Right cardiac atrium (tissue), 5 donors: ENCODE measurements around the gene CSMD2. TPM values are rescaled to one million over a fixed set of nuclear protein-coding genes. Genes with fewer than 3 reads are reported as not detected.

Experiments used
- ATAC-seq, 2 donors: fragments of 200-7000 bp; cut with Tn5 transposase; one replicate each; pipeline versions ENCODE4 v1.8.0 to v1.9.1; 2020; ENCODE audit warnings: moderate library complexity in 2 of 2, mild to moderate bottlenecking in 1 of 2
- DNase-seq, 3 donors: peaks; one replicate each; pipeline ENCODE4 v3.0.0-alpha.2; 2020
- H3K27ac ChIP-seq: one replicate; pipeline ENCODE4 v1.5.1; 2013; ENCODE audit warnings: mild to moderate bottlenecking, low read length, control low read depth, moderate library complexity
- H3K27me3 ChIP-seq: one replicate; pipeline ENCODE4 v1.6.1; 2013; ENCODE audit not compliant: control insufficient read depth, insufficient read depth
- H3K4me1 ChIP-seq: one replicate; pipeline ENCODE4 v1.6.1; 2013; ENCODE audit warnings: low read length; ENCODE audit not compliant: control insufficient read depth, insufficient read depth
- H3K4me3 ChIP-seq: one replicate; pipeline ENCODE4 v1.5.1; 2013; ENCODE audit warnings: low read length, control low read depth
- H3K9me3 ChIP-seq: one replicate; pipeline ENCODE4 v1.6.1; 2013; ENCODE audit warnings: low read length; ENCODE audit not compliant: control insufficient read depth
- WGBS: extraction: QIAGEN DNeasy Blood & Tissue Kit; methylation state at CpG from one replicate; pipeline ENCODE4 v1.1.7; 2013; 5-methylcytosine and 5-hydroxymethylcytosine counted together
- intact Hi-C, 4 donors: fragments of 100-400 bp; cut with DNase I; formaldehyde crosslinking; loops; one replicate each; pipeline versions ENCODE4 v1.11.0 to v1.14.0; 2022 to 2023
- polyA plus RNA-seq: library from polyadenylated mRNA; stranded (reverse); fragments of 200-250 nt; gene quantifications from one replicate; pipeline ENCODE4 v1.2.3, GENCODE V29; 2013
- total RNA-seq, 4 donors: library from RNA; stranded (reverse); fragmentation: NEBNext Ultra II Directional; extraction: Animal tissue kit (Norgen Biotek cat#: 25700); gene quantifications; one replicate each; pipeline ENCODE4 v1.2.1, GENCODE V29; 2021
- donor health status: healthy with polysubstance abuse.
- donor health status: DM: no; HTN: yes; CAD: no.
- donor health status: DM: no; HTN: no; CAD: no.
- donor health status: DM: no; HTN: yes; CAD: no; lungs with severe emphysema.
- donor health status: DM: yes; HTN: yes; CAD: no.

Gene CSMD2
- total and polyA plus RNA-seq, 5 donors, result 0.11 to 0.59 (median 0.38) TPM

DNA sequence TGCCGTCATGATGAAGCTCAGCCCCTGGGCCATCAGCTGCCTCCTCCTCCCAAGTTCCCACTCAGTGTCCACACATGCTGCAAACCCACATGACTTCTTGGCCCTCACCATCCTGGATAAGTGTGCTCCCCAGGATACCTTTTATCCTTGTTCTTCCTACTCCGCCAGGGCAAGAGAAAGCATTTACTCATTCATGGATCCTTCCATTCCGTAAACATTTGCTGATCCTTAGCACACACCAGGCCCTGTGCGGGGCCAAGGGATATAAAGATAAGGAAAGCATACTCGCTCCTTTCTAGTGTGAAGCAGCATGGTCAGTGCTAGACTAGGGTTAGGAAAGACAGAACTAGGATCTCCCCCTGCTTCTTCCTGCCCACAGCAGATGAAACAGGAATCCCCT is 423.3 kb downstream of the CSMD2 start:
- Histone ChIP-seq H3K4me3 (no peak overlapping the region), H3K27ac (no peak overlapping the region), H3K9me3 (no peaks in the 10 kb centered on the region), H3K27me3 (no peaks in the 10 kb centered on the region), H3K4me1 (no peaks in the 10 kb centered on the region)
- WGBS, result 88% methylated on average over 5 of the region's 5 CpGs
- no peak for DNase-seq
- no peak for ATAC-seq
- intact Hi-C loops, result no loop called here

DNA sequence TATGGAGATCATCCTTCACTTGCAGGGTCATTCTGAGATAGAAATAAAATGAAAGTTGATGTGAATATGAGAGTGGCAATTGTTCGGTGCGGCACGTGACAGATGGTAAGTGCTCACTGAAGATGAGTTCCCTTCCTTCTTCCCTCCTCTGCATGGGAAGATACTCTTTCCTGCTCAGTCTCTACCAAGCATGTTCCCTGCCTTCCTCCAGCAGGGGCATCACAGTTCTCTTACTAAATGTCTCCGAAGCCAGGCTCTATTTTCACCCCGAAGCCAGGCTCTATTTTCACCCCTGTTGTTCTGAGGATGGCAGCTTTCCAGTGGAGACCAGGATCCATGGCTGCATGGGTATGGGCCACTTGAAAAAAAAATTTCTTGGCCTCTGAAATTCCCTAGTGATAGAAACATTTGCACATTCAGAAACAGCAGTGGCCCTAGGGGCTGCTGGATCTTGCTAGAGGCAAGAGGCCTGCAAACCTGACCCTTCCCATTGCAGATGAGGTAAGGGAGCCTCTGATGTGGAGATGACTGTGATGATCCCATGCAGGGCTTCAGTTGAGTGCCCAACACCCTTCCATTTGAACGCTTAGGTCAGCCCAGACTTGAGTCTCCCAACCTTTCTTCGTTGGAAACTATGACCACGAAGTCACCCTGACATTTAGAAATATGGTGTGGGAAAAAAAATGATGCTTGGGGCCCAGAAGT is 424.8 kb downstream of the CSMD2 start:
- ATAC-seq (no peak), DNase-seq (no peak)
- intact Hi-C loops, result no loop called here
- Histone ChIP-seq H3K27me3 (no peaks in the 10 kb centered on the region), H3K4me1 (no peaks in the 10 kb centered on the region), H3K4me3 (no peak overlapping the region), H3K27ac (no peak overlapping the region), H3K9me3 (no peaks in the 10 kb centered on the region)
- 78% methylated on average over 8 of the region's 8 CpGs for WGBS

DNA sequence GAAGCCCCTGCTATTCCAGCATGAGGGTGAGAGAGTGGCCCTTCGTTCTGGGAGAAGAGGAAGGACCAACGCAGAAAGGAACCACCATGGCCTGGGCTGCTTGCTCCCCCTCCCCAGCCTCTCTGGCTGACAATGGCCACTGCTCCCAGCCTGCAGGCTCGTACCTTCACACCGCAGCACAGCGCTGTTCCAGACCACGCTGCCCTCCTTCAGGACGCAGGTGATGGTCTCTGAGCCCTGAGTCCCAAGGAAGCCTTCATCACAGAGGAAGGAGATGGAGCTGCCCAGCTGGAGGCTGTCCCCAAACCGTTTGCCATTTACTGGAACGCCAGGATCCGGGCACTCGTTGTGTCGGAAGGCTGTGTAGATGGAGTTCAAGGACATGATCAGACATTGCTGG is 426.1 kb downstream of the CSMD2 start:
- ATAC-seq, result no peak
- Histone ChIP-seq H3K4me3 (no peak overlapping the region), H3K27me3 (no peaks in the 10 kb centered on the region), H3K4me1 (no peaks in the 10 kb centered on the region), H3K27ac (no peak overlapping the region), H3K9me3 (no peaks in the 10 kb centered on the region)
- DNase-seq, result no peak
- WGBS, result 89% methylated on average over 12 of the region's 12 CpGs
- intact Hi-C loops, result loop anchor here in 2 of 4 donors (5.0 to 10.0 kb wide), 3 partner anchors 423 to 1003 kb away; partner anchors contain the start of gene CSMD2 (in 1 of the 2)

DNA sequence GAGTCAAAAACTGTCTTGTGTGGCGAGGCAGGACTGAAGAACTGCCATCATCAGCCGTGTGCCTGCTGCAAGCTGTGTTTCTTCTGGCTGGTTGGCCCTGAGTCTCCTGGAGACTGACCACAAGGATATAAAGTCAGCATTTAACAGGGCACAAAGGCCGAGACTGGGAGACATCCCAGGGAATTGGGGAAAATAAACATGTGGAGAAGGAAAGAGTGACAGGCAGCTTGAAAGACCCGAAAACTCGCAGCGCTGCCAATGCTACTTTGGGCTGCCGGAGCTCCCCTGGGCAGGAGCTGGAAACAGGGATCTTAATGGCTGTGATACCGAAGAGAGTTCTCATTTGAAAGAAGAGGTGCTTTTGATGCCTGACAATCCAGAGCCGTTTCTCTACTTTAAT is 426.5 kb downstream of the CSMD2 start:
- H3K27ac ChIP-seq, result no peak overlapping the region
- intact Hi-C loops, result loop anchor here in 2 of 4 donors (5.0 to 10.0 kb wide), 3 partner anchors 424 to 1004 kb away; partner anchors contain the start of gene CSMD2 (in 1 of the 2)
- no peak for ATAC-seq

DNA sequence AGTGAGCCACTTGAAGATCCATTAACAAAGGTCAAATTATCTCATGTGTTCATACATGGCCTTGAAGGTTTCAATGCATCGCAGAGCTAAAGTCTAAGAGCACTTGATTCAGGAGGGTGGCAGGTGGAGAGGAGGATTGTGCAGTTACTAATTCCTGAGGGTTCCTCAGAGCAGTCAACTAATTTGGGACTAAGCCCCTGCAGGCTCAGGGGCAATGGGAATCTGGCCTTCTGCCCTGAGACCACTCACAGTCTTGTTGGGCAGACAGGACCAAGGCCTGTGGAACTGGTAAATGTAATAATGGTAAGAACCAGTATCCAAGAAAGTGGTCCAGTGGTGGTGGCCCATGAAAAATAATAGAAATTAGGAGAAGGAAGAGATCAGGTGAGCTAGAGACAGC is 428.5 kb downstream of the CSMD2 start:
- Histone ChIP-seq H3K27me3 (no peaks in the 10 kb centered on the region), H3K4me1 (no peaks in the 10 kb centered on the region), H3K4me3 (no peak overlapping the region), H3K27ac (no peak overlapping the region), H3K9me3 (no peaks in the 10 kb centered on the region)
- 96% methylated on average over 1 of the region's 1 CpG for WGBS
- DNase-seq, result no peak
- intact Hi-C loops, result loop anchor here in 2 of 4 donors (5.0 to 10.0 kb wide), 3 partner anchors 426 to 1006 kb away; partner anchors contain the start of gene CSMD2 (in 1 of the 2)
- ATAC-seq, result no peak

More for the DNA sequence above, 426.5 kb downstream of the CSMD2 start:
- Histone ChIP-seq H3K9me3 (no peaks in the 10 kb centered on the region), H3K4me3 (no peak overlapping the region), H3K27me3 (no peaks in the 10 kb centered on the region), H3K4me1 (no peaks in the 10 kb centered on the region)
- DNase-seq, result no peak
- 67% methylated on average over 9 of the region's 9 CpGs for WGBS

DNA sequence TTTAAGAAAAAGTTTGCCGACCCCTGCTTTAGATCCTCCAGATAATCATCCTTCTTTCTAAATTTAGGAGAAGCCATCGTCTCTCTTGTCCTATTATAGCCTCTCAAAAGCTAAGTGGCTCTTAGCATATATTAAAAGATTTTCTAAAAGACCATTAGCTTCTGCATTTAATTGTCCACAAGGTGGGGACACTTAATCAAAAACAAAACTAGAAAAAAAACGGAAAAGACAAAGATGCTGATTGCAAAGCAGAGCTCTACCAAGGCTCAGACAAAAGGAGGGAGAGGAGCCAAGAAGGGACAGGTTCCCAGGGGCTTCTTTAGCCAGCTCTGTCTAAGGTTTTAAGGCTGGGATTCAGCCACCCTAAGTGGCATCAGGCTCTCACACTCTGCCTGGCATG is 429.4 kb downstream of the CSMD2 start:
- no peaks in the 10 kb centered on the region for H3K4me1 ChIP-seq
- intact Hi-C loops, result loop anchor here in 2 of 4 donors (5.0 to 10.0 kb wide), 3 partner anchors 427 to 1007 kb away; partner anchors contain the start of gene CSMD2 (in 1 of the 2)
- WGBS, result 8% methylated on average over 3 of the region's 3 CpGs
- DNase-seq (no peak), ATAC-seq (peak in 1 of 2 donors; percentile 16)
- no peak overlapping the region for H3K27ac ChIP-seq
- H3K4me3 ChIP-seq, result no peak overlapping the region
- no peaks in the 10 kb centered on the region for H3K27me3 ChIP-seq
- H3K9me3 ChIP-seq, result no peaks in the 10 kb centered on the region

DNA sequence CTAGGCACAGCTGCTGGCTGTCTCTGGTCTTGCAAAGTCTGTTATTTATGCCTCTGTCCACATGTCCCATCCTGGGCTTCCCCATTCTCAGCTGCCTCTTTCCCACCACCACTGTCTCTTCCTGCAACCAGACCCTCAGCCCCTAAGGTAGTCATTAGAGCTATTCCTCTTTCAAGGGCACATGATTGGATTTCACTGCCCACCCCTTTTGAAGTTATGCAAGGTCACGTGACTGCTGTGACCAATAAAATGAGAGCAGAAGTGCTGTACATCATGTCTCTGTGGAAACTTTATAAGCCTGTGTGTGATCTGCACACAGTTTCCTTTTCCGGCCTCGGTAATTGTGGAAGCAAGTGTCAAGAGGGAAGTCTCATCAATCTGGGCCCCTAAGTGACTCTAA is 437.7 kb downstream of the CSMD2 start:
- ATAC-seq (no peak), DNase-seq (no peak)
- Histone ChIP-seq H3K4me3 (no peak overlapping the region), H3K4me1 (no peaks in the 10 kb centered on the region), H3K9me3 (no peaks in the 10 kb centered on the region), H3K27ac (no peak overlapping the region), H3K27me3 (no peaks in the 10 kb centered on the region)
- intact Hi-C loops, result no loop called here
- whole genome bisulfite sequencing, result 65% methylated on average over 3 of the region's 3 CpGs

DNA sequence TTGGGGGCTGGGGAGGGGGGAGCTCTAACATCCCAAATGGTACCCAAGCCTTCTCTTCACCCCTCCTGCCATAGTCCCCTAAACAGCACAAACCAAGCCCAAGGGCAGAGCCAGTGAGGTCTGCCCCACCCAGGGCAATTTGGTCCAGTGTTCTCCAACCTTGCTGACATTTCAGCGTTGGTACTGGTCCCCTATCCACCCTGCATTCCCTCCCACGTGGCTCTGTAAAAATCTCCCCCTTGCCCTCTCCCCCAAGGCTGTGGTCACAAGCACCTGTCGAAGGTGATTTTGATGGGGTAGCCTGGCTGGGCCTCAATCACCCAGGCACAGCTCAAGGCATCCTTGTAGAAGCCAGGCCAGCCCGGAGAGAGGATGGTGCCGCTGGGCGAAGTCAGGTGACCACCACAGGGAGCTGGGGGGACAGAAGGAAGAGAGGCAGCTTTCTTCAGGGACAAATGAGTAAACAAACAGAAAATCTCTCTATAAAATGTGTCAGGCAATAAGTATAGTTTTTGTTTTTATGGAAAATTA is 438.7 kb downstream of the CSMD2 start:
- ATAC-seq (no peak), DNase-seq (no peak)
- H3K27ac ChIP-seq, result no peak overlapping the region
- no peaks in the 10 kb centered on the region for H3K4me1 ChIP-seq
- 77% methylated on average over 6 of the region's 6 CpGs for WGBS
- no peaks in the 10 kb centered on the region for H3K9me3 ChIP-seq
- intact Hi-C loops, result no loop called here
- H3K27me3 ChIP-seq, result no peaks in the 10 kb centered on the region
- no peak overlapping the region for H3K4me3 ChIP-seq

DNA sequence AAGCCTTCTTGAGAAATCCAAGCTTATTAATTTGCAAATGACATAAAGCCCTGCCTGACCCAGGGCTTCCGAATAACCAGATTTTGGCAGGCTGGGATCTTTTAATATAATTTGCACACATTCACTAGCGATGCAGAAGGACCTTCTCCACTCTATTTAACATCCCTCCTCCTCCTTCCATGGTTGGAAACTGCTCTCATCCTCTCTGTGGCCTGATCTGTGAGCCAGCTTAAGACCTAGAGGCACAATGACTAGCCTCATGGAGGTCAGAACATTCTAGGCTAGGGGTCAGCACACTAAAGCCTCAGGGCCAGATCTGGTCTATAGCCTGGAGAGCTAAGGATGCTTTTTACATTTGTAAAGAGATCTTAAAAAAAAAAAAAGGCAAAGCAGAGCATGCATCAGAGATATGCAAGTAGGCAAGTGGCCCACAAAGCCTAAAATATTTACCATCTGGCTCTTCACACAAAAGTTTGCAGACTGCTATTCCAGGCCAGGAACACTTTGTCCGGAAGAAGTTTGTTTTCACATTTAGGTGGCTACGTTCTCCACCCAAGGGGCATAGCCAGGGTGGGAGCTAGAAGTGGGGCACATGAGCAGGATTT is 439.4 kb downstream of the CSMD2 start:
- no peak for ATAC-seq
- intact Hi-C loops, result no loop called here
- Histone ChIP-seq H3K27ac (no peak overlapping the region), H3K4me3 (no peak overlapping the region), H3K9me3 (no peaks in the 10 kb centered on the region), H3K27me3 (no peaks in the 10 kb centered on the region), H3K4me1 (no peaks in the 10 kb centered on the region)
- WGBS, result 71% methylated on average over 4 of the region's 4 CpGs
- no peak for DNase-seq

DNA sequence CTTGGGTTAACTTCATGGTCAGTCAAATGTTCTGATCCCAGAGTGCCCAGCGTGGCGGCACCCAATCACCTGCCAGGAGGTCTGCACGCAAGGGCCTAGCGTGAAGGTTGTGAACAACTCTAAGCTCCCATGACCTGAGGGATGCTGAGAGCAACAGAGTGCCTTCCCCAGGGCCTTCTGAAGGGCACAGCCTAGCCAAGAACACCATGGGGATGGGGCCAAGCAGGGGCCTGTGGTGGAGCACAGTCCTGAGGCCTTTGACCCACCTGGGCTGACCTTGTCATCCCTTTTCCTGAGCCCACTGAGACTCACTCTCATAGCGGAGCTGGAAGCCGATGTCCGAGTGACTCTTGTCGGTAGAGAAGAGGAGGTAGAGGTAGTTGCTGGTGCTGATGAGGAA is 440.0 kb downstream of the CSMD2 start:
- DNase-seq (no peak), ATAC-seq (no peak)
- Histone ChIP-seq H3K4me1 (no peaks in the 10 kb centered on the region), H3K9me3 (no peaks in the 10 kb centered on the region), H3K27ac (no peak overlapping the region), H3K4me3 (no peak overlapping the region), H3K27me3 (no peaks in the 10 kb centered on the region)
- intact Hi-C loops, result no loop called here
- 96% methylated on average over 8 of the region's 8 CpGs for WGBS

DNA sequence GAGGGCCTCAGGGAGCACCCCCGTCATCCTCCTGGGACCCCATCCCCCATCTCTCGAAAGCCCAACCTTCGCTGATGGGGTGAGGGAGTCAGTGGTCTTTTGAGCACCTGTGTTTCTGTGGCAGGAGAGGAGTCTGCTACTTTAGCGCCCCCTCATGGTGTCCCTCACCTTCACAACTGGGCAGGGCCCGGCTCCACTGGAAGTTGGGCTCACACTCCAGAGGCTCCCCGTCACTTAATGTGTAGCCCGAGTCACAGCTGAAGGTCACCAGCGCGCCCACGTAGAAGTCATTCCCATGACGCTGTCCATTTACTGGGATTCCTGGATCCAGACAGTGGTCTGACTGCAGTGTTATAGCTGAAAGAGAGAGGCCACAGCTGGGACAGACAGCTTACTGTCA is 440.7 kb downstream of the CSMD2 start:
- ATAC-seq, result no peak
- H3K9me3 ChIP-seq, result no peaks in the 10 kb centered on the region
- H3K4me3 ChIP-seq, result no peak overlapping the region
- intact Hi-C loops, result no loop called here
- 89% methylated on average over 11 of the region's 11 CpGs for whole genome bisulfite sequencing
- DNase-seq, result no peak
- no peak overlapping the region for H3K27ac ChIP-seq
- no peaks in the 10 kb centered on the region for H3K27me3 ChIP-seq
- no peaks in the 10 kb centered on the region for H3K4me1 ChIP-seq
